ENCODE results near the gene PLP2. TPM values are rescaled to one million over a fixed set of nuclear protein-coding genes. Genes with fewer than 3 reads are reported as not detected.
A peak's percentile ranks its signal among the peaks of the same experiment; 100 is the strongest.

Gene PLP2
- total RNA-seq, 1 donor from 2014 or later, result 50.1 TPM

GRCh38 chrX:49199906-49200771, 28.4 kb downstream of the PLP2 start, which contains the start of gene SYP:
Gene SYP (minus strand): TSS chrX:49200193. CDS start chrX:49200186, 7 bp downstream.
- intact Hi-C loops (cut with DNase I), result no loop called here
- peak; percentile 98 for ATAC-seq (ENCODE audit: poor library complexity)
- peak; percentile 93 for DNase-seq

GRCh38 chrX:49202022-49202421, 30.3 kb downstream of the PLP2 start:
- ATAC-seq (ENCODE audit: poor library complexity) (no peak), DNase-seq (no peak)
- intact Hi-C loops (cut with DNase I), result no loop called here

GRCh38 chrX:49203536-49203935, 31.8 kb downstream of the PLP2 start:
- DNase-seq (no peak), ATAC-seq (ENCODE audit: poor library complexity) (no peak)
- intact Hi-C loops (cut with DNase I), result no loop called here

GRCh38 chrX:49204017-49204416, 32.3 kb downstream of the PLP2 start:
- no peak for DNase-seq
- intact Hi-C loops (cut with DNase I), result no loop called here
- ATAC-seq (ENCODE audit: poor library complexity), result no peak

- intact Hi-C loops (cut with DNase I), result no loop called here
- no peak for ATAC-seq (ENCODE audit: poor library complexity)
- DNase-seq, result no peak
Measured at GRCh38 chrX:49204709-49205108, 33.0 kb downstream of the PLP2 start.

- intact Hi-C loops (cut with DNase I), result no loop called here
- no peak for DNase-seq
- ATAC-seq (ENCODE audit: poor library complexity), result no peak
Measured at GRCh38 chrX:49205443-49205842, 33.7 kb downstream of the PLP2 start.

- intact Hi-C loops (cut with DNase I), result no loop called here
- DNase-seq (no peak), ATAC-seq (ENCODE audit: poor library complexity) (no peak)
Measured at GRCh38 chrX:49206543-49206942, 34.8 kb downstream of the PLP2 start.

- no peak for ATAC-seq (ENCODE audit: poor library complexity)
- intact Hi-C loops (cut with DNase I), result no loop called here
- no peak for DNase-seq
Measured at GRCh38 chrX:49208399-49208798, 36.7 kb downstream of the PLP2 start.

- intact Hi-C loops (cut with DNase I), result no loop called here
- no peak for ATAC-seq (ENCODE audit: poor library complexity)
- DNase-seq, result no peak
Measured at GRCh38 chrX:49209434-49210251, 37.9 kb downstream of the PLP2 start.

GRCh38 chrX:49210406-49210805, 38.7 kb downstream of the PLP2 start:
- DNase-seq, result no peak
- intact Hi-C loops (cut with DNase I), result no loop called here
- no peak for ATAC-seq (ENCODE audit: poor library complexity)

GRCh38 chrX:49211074-49211473, 39.4 kb downstream of the PLP2 start:
- intact Hi-C loops (cut with DNase I), result no loop called here
- DNase-seq, result no peak
- ATAC-seq (ENCODE audit: poor library complexity), result no peak

GRCh38 chrX:49212209-49212608, 40.5 kb downstream of the PLP2 start:
- ATAC-seq (ENCODE audit: poor library complexity) (no peak), DNase-seq (no peak)
- intact Hi-C loops (cut with DNase I), result no loop called here

- DNase-seq, result no peak
- no peak for ATAC-seq (ENCODE audit: poor library complexity)
- intact Hi-C loops (cut with DNase I), result no loop called here
Measured at GRCh38 chrX:49212861-49213260, 41.2 kb downstream of the PLP2 start.

- intact Hi-C loops (cut with DNase I), result no loop called here
- DNase-seq (no peak), ATAC-seq (ENCODE audit: poor library complexity) (no peak)
Measured at GRCh38 chrX:49214416-49214815, 42.7 kb downstream of the PLP2 start.

GRCh38 chrX:49214996-49215526, 43.4 kb downstream of the PLP2 start:
- no peak for DNase-seq
- ATAC-seq (ENCODE audit: poor library complexity), result no peak
- intact Hi-C loops (cut with DNase I), result no loop called here

- ATAC-seq (ENCODE audit: poor library complexity) (no peak), DNase-seq (no peak)
- intact Hi-C loops (cut with DNase I), result no loop called here
Measured at GRCh38 chrX:49220100-49220499, 48.4 kb downstream of the PLP2 start.

- intact Hi-C loops (cut with DNase I), result no loop called here
- DNase-seq (no peak), ATAC-seq (ENCODE audit: poor library complexity) (no peak)
Measured at GRCh38 chrX:49221868-49222267, 50.2 kb downstream of the PLP2 start.

All from Right ventricle myocardium superior (tissue), 1 donor.